ENCODE data around the gene HSP90AB1. TPM values are rescaled to one million over a fixed set of nuclear protein-coding genes. Genes with fewer than 3 reads are reported as not detected.

The HSP90AB1 gene
- total and polyA plus RNA-seq, 7 donors = 182 to 569 (median 484) TPM

DNA sequence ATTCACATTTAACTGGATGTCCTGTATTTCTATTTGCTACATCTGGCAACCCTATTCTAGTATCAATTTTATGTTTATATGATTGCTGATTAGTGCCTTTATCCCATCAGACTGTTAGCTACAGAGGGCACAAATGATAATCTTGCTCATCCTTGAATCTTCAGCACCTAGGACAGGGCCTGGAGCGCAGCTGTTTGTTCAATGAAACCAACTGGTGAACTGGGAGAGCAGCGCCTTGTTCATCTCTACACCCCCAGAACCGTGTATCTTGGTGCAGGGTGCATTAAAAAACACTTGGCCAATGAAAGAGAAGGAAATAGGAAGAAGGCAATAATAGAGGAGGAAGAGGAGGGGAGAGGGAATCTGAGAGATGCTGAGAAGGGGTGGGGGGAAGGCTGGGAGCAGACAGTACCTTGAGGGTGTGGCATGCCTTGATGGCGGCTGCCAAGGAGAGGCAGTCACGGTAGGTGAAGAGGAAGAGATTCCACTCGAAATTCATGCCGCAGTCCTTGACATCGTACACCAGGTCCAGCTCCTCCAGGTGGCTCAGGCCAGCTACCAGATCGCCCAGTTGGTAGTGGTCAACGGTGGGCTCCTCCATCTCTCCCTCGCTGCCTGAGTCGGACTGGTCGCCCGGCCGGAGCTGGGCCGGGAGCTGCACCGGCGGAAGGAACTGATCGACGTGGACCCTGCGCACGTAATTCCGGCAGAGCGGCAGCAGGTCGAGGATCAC is 38.8 kb downstream of the HSP90AB1 start:
- Histone ChIP-seq H3K9me3 (no peaks in the 10 kb centered on the region), H3K27me3 (peaks cover 0 to 46% (median 23%) of the 10 kb centered on the region in 3 donors), H3K4me1 (no peaks in the 10 kb centered on the region), H3K4me3 (no peak overlapping the region), H3K27ac (no peak overlapping the region), H3K36me3 (no peaks in the 10 kb centered on the region)
- intact Hi-C loops (cut with DNase I) = no loop called here
- DNase-seq = no peak
- WGBS, 2 donors = 79 to 81% methylated on average over 25 of the region's 25 CpGs
- TF ChIP-seq CTCF (IDR thresholded peaks at IDR 0.05) (no peak), POLR2AphosphoS5 (IDR thresholded peaks at IDR 0.05) (no peak), EP300 (IDR thresholded peaks at IDR 0.05) (no peak), POLR2A (IDR thresholded peaks at IDR 0.05) (no peak)

GRCh38 chr6:44286285-44286565 is 39.3 kb downstream of the HSP90AB1 start:
- no peak overlapping the region for H3K4me3 ChIP-seq
- no peaks in the 10 kb centered on the region for H3K36me3 ChIP-seq
- no peak overlapping the region for H3K27ac ChIP-seq
- no peaks in the 10 kb centered on the region for H3K9me3 ChIP-seq
- DNase-seq = no peak
- H3K4me1 ChIP-seq = no peaks in the 10 kb centered on the region
- WGBS, 2 donors = 91% methylated on average over 12 of the region's 12 CpGs
- no peak for TF ChIP-seq POLR2A (IDR thresholded peaks at IDR 0.05)
- TF ChIP-seq POLR2AphosphoS5 (IDR thresholded peaks at IDR 0.05) = no peak
- TF ChIP-seq CTCF (IDR thresholded peaks at IDR 0.05) = no peak
- no peak for TF ChIP-seq EP300 (IDR thresholded peaks at IDR 0.05)
- H3K27me3 ChIP-seq = peaks cover 0 to 51% (median 25%) of the 10 kb centered on the region in 3 donors
- intact Hi-C loops (cut with DNase I) = no loop called here

GRCh38 chr6:44286747-44287146 is 39.8 kb downstream of the HSP90AB1 start:
- peaks cover 2 to 56% (median 30%) of the 10 kb centered on the region in 3 donors for H3K27me3 ChIP-seq
- TF ChIP-seq EP300 (IDR thresholded peaks at IDR 0.05) (no peak), POLR2A (IDR thresholded peaks at IDR 0.05) (no peak), CTCF (IDR thresholded peaks at IDR 0.05) (no peak), POLR2AphosphoS5 (IDR thresholded peaks at IDR 0.05) (no peak)
- no peak overlapping the region for H3K27ac ChIP-seq
- no peak overlapping the region for H3K4me3 ChIP-seq
- 57 to 60% methylated on average over 2 of the region's 2 CpGs for WGBS, 2 donors
- intact Hi-C loops (cut with DNase I) = no loop called here
- no peaks in the 10 kb centered on the region for H3K36me3 ChIP-seq
- no peak for DNase-seq
- no peaks in the 10 kb centered on the region for H3K4me1 ChIP-seq
- H3K9me3 ChIP-seq = no peaks in the 10 kb centered on the region

DNA sequence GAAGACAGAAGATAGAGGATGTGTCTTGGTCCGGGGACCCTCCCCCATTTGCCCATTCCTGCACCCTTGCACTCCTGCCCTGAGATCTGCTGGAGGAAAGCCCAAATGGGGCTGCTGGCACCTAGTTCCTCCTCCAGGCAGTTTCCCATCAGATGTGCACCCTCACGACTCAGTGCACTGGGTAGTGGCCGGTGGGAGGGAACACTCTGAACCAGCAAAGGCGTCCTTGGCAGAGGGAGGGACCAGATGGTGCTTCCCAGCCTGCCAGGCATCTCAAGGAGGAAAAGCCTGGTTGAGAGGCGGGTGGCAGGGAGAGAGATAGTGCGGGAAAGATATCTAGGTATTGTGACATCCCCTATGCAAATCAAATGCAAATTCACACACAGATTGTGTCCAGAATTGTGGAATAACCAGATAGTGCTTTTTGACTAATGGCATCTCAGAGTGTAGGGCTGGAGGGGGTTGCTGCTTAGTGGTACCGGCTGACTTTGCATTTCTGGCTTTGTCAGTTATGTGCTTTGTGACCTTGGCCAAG is 42.9 kb downstream of the HSP90AB1 start:
- intact Hi-C loops (cut with DNase I) = no loop called here
- H3K9me3 ChIP-seq = no peaks in the 10 kb centered on the region
- H3K27me3 ChIP-seq = peaks cover 6 to 85% (median 53%) of the 10 kb centered on the region in 3 donors
- no peak for DNase-seq
- no peak overlapping the region for H3K4me3 ChIP-seq
- WGBS, 2 donors = 35 to 57% methylated on average over 7 of the region's 7 CpGs
- no peak overlapping the region for H3K27ac ChIP-seq
- TF ChIP-seq CTCF (IDR thresholded peaks at IDR 0.05) (no peak), POLR2A (IDR thresholded peaks at IDR 0.05) (no peak), POLR2AphosphoS5 (IDR thresholded peaks at IDR 0.05) (no peak), EP300 (IDR thresholded peaks at IDR 0.05) (no peak)
- no peaks in the 10 kb centered on the region for H3K36me3 ChIP-seq
- no peaks in the 10 kb centered on the region for H3K4me1 ChIP-seq
